AG09309 (cell line): ENCODE results near the gene MYO10.

Experiments used
- DNase-seq: peaks from one replicate; pipeline ENCODE4 v3.0.0-alpha.2; 2010; ENCODE audit warnings: low read depth
- H3K4me3 ChIP-seq: 2 replicates; pipeline ENCODE4 v1.5.1; 2011; ENCODE audit warnings: mild to moderate bottlenecking, low read depth, low read length, moderate library complexity; ENCODE audit not compliant: control insufficient read depth
- TF ChIP-seq, protein P1 (sequence below): IDR thresholded peaks from 2 replicates; pipeline ENCODE4 v1.5.1; 2011; ENCODE audit warnings: mild to moderate bottlenecking, low read depth, low read length, inconsistent platforms; ENCODE audit not compliant: insufficient read depth, control insufficient read depth; ENCODE audit errors: missing control alignments

MYO10 gene

DNA sequence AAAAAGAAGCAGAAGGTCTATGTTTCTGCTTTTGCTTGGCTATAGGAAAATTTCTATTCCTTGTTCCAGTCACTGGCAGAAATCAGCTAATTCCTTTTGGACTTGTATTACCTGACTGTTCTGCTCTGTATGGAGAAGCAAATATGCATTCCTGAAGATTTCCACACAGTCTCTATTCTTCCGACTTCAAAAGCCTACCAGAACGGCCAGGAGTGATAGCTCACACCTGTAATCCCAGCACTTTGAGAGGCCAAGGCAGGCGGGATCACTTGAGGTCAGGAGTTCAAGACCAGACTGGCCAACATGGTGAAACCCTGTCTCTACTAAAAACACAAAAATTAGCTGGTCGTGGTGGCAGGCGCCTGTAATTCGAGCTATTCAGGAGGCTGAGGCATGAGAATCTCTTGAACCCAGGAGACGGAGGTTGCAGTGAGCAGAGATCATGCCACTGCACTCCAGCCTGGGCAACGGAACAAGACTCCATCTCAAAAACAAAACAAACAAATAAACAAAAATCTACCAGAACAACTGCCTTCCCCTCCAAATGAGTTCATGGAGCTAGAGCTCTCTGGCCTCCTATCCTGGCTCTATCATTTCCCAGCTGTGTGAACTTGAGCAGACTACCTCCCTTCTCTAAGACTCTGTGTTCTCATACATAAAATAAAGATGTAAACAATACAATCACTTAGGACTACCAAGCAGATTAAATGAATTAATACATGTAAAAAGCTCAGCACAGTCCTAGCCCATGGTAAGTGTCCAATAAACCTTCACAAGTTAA, 17.0 kb downstream of the MYO10 start:
- no peak for DNase-seq
- TF ChIP-seq, protein P1, sequence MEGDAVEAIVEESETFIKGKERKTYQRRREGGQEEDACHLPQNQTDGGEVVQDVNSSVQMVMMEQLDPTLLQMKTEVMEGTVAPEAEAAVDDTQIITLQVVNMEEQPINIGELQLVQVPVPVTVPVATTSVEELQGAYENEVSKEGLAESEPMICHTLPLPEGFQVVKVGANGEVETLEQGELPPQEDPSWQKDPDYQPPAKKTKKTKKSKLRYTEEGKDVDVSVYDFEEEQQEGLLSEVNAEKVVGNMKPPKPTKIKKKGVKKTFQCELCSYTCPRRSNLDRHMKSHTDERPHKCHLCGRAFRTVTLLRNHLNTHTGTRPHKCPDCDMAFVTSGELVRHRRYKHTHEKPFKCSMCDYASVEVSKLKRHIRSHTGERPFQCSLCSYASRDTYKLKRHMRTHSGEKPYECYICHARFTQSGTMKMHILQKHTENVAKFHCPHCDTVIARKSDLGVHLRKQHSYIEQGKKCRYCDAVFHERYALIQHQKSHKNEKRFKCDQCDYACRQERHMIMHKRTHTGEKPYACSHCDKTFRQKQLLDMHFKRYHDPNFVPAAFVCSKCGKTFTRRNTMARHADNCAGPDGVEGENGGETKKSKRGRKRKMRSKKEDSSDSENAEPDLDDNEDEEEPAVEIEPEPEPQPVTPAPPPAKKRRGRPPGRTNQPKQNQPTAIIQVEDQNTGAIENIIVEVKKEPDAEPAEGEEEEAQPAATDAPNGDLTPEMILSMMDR, result no peak
- H3K4me3 ChIP-seq, result no peak overlapping the region

DNA sequence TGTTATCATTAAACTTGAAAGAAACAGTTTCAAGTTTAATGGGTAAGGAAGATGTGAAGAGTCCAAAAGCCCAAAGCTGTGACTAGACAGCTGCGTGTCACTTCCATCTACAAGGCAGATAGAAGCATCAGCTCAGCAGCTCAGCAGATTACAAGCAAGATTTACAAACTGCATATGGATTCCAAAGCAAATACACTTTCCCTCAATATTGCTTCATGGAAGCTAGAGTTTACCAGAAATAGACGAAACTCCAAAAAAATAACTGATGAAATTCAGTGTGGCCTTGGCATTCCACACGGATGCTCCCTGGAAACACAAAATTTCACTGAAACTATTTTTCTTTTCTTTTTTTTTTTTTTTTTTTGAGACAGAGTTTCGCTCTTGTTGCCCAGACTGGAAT, 17.9 kb downstream of the MYO10 start:
- DNase-seq, result no peak
- TF ChIP-seq, protein P1, result no peak

DNA sequence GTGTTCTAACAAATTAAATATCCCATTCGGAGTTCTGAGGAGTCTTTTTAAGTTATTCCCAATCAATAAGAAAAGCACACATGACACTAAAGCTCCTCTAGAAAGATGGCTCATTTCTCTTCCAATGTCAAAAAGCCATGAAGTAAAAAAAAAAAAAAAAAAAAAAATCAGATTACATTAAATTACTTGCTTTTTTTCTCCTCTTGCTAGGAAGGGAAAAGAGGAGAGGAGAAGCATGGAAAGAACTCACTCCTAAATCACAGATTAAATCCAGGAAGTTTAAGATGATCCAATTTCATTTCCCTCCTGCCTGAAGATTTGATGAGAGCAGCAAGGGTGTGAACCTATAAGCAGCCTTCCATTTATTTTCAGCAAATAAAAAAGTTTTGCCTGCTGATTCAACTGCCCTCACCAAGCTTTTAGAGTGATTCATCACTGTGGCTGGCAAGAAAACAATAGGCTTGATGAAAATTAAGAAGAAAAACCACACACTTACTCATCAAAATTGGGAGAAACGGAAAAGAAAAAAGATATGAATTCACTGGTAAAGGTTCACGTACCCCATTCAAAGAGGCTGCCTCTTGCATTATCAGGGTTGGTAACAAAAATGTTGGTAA, 19.7 kb downstream of the MYO10 start:
- H3K4me3 ChIP-seq, result no peak overlapping the region
- TF ChIP-seq, protein P1, result no peak
- peak; percentile 93 for DNase-seq

More for the DNA sequence above, 17.9 kb downstream of the MYO10 start:
- H3K4me3 ChIP-seq, result no peak overlapping the region

DNA sequence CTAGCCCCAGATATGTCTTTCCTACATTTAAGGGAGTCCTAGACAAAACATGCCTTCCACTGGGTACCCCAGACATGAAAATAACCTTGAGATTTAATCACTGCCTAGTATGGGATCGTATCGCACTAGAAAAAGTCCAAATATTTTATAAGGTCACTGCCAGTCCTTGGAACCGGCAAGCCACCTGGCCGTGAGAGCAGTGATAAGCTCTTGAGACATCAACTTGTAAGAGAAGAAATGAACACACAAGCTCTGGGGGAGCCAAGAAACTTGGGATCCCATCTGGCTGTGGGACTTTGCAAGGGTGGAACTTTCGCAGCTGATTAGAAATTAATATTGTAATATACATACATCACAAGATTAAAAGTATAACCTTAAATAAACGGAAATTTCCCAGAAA, 21.5 kb downstream of the MYO10 start:
- no peak overlapping the region for H3K4me3 ChIP-seq
- TF ChIP-seq, protein P1, result no peak
- no peak for DNase-seq

DNA sequence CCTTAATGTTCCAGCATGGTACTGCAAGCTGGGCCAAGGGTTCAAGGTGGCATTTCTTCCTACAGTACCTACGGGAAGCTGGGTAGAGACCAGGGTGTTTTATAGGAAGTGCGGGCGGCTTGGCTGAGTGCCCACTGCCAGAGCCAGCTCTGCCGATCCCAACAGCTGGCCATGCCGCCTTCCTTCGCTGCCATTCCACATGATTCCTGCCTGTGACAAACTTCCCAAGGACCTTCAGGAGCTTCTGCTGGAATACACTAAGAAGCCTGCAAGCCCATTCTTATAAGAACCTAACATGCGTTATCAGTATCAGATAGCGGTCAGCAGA, 22.0 kb downstream of the MYO10 start:
- H3K4me3 ChIP-seq, result no peak overlapping the region
- TF ChIP-seq, protein P1, result no peak
- no peak for DNase-seq

DNA sequence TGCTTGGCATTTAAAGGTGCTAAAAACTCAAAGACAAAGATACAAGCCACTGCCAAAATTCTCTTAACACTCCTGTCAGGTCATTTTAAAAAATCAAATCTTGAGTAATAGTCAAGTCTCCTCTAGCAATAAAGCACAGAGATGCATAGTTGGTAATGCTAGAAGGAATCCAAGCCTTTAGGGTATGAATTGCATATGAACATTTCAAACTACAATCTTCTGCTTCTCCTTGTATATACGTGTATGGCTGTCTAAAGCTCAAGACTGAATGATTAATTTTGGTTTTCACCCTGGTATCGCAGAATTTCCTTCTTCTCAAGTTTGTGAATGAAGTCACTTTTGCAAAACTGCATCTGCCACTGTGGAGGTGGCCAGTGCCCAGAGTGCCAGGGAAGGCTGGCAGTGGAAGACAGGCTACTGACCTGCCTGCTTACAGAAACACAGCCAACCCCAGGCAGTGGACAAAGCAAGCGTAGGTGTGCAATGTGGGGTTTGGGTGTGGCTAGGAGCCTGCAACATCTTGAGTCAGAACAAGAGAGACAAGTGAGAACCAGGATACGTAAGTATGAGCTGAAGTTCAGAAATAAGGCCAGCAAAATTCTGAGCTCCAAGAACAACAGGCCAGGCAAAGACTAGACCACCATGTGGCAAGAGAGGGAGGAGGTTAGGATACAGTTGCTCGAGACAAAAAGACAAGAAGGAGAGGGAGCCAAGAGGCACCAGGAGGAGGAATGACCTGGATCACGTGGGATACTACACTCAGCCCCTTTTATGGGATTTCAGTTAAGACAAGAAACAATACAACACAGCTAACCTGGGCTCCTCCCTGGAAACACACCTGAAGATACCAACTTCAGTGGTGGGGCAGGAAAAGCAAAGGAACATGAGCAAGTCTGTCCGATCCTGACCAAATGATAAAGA, 22.6 kb downstream of the MYO10 start:
- no peak overlapping the region for H3K4me3 ChIP-seq
- DNase-seq, result no peak
- TF ChIP-seq, protein P1, result no peak
